Ovary (tissue), 3 donors: ENCODE results near the gene GPC6.

ENCODE experiments used
- EP300 ChIP-seq: sonication (generic); formaldehyde crosslinking; IDR thresholded peaks from one replicate; pipeline ENCODE4 v1.6.1; 2017; ENCODE audit warnings: antibody characterized with exemption
- TF ChIP-seq, protein P1 (sequence below), 3 donors: fragments of 450-650 bp in 2 of 3; fragments of 200-600 bp in 1 of 3; IDR thresholded peaks; one replicate each; pipeline versions ENCODE4 v1.5.1 to v1.8.0; 2016 to 2022; ENCODE audit warnings: antibody characterized with exemption in 3 of 3, mild to moderate bottlenecking in 1 of 3
- donor health status: DM: no; HTN: no; CAD: no.

GRCh38 chr13:94009701-94010100 lies 783.1 kb downstream of the GPC6 start:
- TF ChIP-seq, protein P1, sequence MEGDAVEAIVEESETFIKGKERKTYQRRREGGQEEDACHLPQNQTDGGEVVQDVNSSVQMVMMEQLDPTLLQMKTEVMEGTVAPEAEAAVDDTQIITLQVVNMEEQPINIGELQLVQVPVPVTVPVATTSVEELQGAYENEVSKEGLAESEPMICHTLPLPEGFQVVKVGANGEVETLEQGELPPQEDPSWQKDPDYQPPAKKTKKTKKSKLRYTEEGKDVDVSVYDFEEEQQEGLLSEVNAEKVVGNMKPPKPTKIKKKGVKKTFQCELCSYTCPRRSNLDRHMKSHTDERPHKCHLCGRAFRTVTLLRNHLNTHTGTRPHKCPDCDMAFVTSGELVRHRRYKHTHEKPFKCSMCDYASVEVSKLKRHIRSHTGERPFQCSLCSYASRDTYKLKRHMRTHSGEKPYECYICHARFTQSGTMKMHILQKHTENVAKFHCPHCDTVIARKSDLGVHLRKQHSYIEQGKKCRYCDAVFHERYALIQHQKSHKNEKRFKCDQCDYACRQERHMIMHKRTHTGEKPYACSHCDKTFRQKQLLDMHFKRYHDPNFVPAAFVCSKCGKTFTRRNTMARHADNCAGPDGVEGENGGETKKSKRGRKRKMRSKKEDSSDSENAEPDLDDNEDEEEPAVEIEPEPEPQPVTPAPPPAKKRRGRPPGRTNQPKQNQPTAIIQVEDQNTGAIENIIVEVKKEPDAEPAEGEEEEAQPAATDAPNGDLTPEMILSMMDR (IDR thresholded peaks at IDR 0.05) = no peak
- TF ChIP-seq EP300 = no peak
